Suppressor macrophage treated with lipopolysaccharide for 1 hour (primary cell): Measurements from ENCODE around the gene ASPSCR1.

ENCODE experiments used
- DNase-seq, 3 donors: peaks; one replicate each; pipeline ENCODE4 v3.0.0-alpha.2; 2020 to 2022

Gene ASPSCR1

DNA sequence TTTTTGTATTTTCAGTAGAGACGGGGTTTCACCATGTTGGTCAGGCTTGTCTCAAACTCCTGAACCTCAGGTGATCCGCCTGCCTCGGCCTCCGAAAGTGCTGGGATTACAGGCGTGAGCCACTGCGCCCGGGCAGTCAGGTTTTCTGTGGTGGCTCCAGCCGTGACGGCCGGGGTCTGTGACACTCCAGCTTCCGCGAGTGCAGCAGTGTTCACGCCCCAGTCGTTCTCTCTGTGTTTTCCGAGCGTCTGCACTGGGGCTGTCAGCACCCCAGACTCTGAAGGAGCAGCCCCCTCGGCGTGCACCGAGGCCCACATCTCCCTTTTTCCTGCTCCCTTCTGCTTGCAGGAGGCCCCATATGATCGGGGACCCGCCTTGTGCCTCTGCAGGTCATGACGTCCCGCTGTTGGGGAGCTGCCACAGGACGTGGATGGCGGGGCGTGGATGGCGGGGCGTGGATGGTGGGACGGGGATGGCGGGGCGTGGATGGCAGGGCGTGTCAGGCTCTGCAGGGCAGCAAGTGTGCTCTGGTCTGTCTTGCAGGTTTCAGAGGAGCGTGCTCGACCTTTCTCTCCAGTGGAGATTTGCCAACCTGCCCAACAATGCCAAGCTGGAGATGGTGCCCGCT, 5.7 kb downstream of the ASPSCR1 start:
- DNase-seq = no peak

- DNase-seq = peak; percentile 35 to 39 (median 37)
Measured at GRCh38 chr17:81983639-81984373, 6.4 kb downstream of the ASPSCR1 start.

DNA sequence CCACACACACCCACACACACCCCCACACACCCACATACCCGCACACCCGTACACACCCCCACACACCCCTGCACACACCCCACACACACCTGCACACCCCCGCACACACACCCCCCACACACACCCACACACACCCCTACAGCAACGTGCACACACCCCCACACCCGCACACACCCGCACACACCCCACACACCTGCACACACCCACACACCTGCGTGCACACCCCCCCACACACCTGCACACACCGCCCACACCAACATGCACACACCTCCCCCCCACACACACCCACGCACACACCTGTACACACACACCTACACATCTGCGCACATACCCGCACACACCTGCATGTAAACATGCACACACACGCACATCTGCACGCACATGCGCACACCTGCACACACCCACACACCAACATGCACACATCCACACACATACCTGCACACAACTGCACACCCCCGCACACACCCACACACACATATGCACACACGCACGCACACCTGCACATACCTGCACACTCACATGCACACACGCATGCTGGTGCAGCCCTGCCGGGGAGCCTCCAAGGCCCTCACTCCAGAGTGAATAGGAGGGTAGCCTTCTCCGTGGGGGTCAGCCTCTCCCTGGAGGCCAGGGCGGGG, 7.5 kb downstream of the ASPSCR1 start:
- no peak for DNase-seq

DNA sequence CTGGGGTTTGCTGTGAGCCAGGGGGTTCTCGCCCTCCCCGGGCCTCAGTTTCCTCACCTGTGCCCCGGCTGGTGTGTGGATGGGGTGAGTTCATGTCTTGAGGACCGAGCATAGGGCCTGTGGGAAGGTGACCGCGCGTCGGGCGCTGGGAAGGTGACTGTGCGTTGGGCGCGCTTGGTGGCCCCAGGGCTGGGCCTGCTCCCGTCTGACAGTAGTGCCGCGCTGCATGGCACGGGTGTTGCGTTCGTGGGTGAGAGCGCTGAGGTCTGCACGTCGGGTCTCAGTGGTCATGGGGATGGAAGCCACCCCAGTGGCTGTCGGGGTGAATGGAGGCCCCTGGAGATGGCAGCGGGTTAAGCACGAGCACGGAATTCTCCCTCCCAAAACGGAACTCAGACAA, 9.2 kb downstream of the ASPSCR1 start:
- no peak for DNase-seq

GRCh38 chr17:81987161-81987770, 9.8 kb downstream of the ASPSCR1 start:
- no peak for DNase-seq

DNA sequence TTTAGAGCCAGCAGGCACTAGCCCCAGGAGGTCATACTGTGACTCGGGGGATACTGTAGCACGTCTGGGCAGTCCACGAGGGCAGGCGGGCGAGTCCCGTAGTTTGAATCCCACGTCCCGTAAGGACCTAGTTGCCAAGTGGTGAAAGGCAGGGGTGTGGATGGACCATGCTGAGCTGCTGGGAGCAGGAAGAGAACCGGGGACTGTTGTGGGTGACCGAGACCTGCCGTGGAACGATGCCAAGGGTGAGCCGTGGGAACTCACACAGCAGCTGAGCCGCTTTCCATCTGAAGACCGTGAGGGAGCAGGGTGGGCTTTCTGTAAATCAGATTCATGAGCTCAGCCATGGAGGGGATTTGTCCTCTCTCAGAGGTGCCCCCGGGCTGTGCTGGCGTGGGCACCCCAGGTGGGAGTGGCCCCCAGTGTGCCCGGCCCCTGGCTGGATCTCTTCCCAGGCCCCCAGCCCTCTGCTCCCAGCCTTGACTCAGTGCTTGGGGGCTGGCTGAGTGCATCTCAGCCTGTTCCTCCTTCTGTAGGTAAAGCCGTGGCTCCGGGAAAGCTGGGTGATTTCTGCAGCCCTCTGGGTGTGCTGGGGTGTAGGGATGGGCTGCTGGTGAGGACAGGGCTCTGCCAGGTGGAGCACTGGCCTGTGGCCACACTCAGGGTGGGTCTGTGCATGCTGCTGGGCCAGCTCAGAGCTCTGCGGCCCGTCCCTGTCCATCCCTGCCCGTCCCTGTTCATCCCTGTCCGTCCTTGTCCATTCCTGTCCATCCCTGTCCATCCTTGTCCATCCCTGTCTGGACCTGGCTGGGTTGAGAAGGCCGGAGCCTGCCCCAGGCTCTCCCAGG, 13.6 kb downstream of the ASPSCR1 start:
- no peak for DNase-seq

DNA sequence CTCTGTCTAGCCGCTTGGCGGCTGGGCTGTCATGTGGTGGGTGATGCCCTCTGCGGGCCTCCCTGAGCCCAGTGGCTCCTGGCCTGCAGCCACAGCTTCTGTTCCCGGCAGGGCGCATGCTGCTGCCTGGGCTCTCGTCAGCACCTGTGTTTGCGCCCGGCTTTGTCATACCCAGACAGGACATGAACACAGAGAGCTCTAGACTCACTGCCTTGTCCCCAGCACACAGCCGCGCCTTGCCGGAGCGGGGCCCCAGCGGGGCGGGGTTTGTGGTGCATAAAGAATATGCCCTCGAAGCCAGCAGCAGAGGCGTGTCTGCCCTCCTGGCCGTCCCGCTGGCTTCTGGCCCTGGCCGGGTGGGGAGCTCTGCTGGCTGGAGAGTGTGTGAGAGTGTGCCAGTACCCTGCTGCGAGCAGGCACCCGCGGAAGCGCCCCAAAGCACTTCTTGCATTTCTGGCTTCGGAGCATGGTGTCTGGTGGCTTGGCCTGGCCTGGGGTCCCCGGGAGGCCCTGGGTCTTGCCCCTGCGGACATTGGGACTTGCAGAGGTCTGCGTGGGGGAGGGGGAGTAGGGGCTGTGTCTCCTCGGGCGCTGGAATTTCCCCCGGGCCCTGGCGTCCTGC, 14.4 kb downstream of the ASPSCR1 start:
- no peak for DNase-seq

DNA sequence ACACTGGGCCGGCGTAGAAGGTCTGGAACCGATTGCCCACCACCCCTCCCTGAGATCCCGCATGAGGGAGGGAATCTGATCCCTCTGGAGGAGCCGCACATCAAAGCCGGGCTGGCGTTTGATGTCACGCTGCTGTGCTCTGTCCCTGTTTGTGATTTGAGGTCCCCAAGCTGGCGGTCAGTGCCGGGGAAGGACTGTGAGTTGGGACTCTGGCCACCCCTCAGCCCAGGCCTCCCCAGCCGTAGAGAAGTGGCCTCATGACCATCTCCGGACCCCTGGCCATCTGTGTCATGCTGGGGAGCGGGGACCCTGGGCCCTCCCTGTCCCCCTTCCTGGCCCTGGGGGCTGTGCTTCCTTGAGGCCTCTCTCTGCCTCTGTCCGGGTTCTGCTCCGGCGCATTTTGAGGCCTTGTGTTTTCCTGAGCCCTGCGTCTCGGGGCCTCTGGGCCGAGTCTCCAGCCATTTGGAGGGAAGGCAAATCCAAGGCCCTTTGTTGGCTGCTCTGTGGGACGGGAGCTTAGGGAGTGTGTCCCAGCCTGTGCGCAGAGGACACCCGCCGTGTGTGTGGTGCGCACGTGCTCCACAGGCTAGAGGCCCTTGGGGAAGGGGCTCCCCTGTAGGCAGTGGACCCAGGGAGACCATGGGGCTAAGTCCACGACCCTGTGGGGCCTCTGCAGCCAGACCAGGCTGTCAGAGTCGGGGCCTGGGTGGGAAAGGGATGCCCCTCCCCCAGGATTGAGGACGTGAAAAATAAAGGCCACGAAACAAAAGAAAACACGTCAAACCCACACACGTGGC, 15.1 kb downstream of the ASPSCR1 start:
- no peak for DNase-seq

DNA sequence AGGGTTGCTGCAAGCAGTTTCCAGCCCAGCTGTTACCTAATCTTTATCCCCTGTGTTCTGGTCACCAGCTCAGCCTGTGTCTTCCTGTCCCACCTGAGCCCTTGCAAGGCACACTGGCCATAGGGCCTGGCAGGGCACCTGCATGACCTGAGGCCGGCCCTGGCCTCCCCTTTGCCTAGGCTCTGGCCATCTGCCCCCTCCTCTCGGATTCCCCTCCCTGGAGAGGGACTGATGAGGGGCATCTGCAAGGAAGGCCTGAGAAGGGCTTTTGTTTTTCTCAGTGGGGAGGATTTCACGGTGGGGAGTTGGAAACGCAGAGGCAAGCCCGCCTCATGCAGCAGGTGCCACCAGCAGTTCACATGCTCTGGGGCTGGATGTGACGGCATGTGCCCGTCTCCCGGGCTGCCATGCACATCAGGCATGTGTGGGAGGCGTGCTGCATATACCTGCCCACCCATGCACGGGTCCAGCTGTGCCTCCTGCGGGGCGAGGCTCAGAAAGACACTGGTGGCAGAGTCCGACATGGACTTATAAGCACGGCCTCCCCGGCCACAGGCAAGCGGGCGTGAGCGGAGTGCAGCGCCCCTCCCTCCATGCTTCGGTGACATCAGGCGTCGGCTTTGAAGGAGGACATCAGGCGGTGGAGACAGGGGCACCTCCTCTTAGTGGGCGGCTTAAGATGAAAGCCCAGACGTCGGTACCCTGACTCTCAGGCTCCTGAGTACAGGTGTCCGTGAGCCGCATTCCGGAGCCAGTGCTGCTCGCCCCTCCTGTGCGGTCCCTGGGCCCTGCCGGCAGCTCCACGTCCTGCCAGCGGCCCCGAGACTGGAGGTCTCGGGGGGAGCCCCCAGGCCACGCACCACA, 16.5 kb downstream of the ASPSCR1 start:
- no peak for DNase-seq

GRCh38 chr17:81994593-81995462, 17.4 kb downstream of the ASPSCR1 start:
- no peak for DNase-seq

DNA sequence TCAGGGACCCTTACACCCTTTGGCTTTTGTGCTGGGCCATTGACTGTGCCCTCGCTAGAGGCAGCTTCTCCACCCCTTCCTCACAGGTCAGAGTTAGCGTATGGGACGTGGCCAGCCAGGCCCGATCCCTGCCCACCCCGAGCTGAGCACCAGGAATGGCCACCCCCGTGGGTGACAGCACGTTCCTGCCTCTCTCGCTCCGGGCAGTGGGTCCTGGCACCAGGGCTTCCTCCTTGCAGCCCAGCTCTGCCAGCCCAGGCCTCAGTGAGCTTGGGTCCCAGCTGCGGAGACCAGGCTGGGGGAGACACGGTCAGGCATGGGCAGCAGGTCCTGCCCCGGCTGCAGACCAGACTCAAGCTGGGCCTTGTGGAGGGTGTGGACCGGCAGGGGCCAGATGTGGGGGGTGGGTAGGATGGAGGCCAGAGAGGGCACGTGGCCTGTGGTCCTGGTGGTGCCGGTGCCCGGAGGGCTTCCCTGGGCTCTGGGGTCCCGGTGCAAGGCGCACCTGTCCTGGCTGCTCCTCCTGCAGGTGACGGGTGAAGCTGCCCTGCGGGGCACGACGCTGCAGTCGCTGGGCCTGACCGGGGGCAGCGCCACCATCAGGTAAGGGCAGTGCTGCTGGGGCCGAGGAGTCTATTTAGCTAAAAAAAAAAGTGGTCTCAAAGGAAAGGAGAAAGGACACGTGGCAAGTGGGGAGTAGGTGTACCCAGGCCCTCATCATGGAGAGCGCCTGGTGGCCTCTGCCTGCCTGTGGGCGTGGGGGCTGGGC, 18.2 kb downstream of the ASPSCR1 start:
- DNase-seq = no peak

DNA sequence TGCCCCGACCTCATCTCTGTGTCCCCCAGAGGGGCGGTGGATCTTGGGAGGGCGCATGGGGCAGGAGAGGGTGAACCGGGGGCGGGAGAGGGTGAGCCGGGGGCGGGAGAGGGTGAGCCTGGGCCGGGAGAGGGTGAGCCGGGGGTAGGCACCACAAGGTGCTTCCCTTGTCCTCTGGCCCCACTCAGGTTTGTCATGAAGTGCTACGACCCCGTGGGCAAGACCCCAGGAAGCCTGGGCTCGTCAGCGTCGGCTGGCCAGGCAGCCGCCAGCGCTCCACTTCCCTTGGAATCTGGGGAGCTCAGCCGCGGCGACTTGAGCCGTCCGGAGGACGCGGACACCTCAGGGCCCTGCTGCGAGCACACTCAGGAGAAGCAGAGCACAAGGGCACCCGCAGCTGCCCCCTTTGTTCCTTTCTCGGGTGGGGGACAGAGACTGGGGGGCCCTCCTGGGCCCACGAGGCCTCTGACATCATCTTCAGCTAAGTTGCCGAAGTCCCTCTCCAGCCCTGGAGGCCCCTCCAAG, 18.9 kb downstream of the ASPSCR1 start:
- DNase-seq = no peak

GRCh38 chr17:81996757-81997441, 19.5 kb downstream of the ASPSCR1 start:
- DNase-seq = no peak

- DNase-seq = no peak
Measured at GRCh38 chr17:81998212-81998611, 20.8 kb downstream of the ASPSCR1 start.

GRCh38 chr17:81998691-81999438, 21.4 kb downstream of the ASPSCR1 start:
- no peak for DNase-seq

GRCh38 chr17:81999587-81999975, 22.2 kb downstream of the ASPSCR1 start:
- DNase-seq = no peak
